Measurements from ENCODE around the gene ZNF529.
"Not testable (repeated sequence)": the region's sequence is repeated elsewhere in the genome, so short reads cannot be mapped to it uniquely, and the experiment has no call there.

ZNF529 gene

DNA sequence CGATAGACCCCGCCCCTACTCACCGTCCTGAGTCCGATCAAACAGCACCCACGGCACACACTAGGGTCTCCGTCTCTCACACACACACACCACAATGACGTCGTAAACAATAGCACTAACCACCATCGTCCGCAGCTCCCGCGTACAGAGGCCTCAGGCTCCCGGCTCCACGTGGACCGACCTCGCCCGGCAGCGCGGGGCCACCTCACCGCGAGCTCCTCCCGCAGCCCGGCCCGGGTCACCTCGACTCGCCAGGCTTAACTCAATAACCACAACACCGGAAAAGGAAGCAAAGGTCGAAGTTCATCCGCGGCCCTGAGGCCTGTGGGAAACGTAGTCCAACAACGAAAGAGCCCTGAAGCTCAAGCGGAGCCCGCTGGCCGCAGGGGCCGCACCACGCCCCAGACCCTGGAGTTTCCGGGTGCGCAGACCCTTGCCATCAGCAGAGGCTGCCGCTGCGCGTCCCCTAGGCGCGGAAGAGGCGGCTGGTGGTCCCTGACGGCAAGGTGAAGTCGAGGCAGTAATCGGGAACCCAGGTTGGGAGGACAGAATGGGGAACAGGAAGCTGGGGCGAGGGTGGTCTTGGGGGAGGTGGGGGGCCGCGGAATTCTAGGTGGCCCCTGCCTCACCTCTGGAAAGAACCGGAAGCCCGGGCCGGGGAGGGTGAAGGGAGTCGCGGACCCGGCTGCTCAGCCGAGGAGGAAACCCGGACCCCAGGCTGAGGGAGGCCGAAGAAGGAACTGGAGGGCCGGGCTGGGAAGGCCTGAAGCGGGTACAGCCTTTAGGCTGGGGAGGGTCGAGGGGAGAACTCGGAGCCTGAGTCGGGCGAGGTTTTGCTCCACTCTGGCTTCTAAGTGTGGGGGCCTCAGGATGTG lies at the start of gene ZNF529:
ZNF529 (minus strand) TSS at position 273 of the 875 bp plus-strand sequence. CDS start 946 bp downstream, outside the sequence.
- H3K9me3 Mint-ChIP-seq = no peaks in the 10 kb centered on the region
- ATAC-seq = peak; percentile 97
- H3K4me1 Mint-ChIP-seq = peaks cover 37% of the 10 kb centered on the region
- peak within 1 kb of the TSS; percentile 93 for H3K4me3 Mint-ChIP-seq
- peak within 1 kb of the TSS; percentile 94 for H3K27ac Mint-ChIP-seq
- H3K27me3 Mint-ChIP-seq = no peaks in the 10 kb centered on the region
- peaks cover 62% of the 10 kb centered on the region for H3K36me3 Mint-ChIP-seq

DNA sequence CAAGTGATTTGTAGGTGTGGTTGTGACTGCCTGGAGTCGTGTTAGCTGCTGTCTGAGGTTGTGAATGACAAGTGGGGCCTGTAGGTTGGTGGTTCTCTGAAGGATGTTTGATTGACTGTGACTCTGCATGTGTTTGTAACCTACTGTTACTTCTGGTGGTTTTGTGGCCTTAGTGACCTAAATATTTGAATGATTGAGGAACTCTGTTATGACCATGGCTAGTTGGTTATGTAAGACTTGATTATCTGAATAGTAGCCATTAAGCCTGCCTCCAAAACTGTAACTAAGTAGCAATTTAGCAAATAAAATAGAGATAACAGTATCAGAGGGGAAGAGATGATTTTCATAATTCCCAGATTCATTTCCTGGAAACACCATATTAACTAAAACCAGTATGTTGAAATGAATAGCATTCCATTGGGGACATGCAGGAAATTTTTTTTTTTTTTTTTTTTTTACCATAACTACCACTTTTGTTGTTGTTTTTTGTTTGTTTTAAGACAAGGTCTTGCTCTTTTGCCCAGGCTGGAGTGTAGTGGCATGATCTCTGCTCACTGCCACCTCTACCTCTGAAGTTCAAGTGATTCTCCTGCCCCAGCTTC lies 32.9 kb upstream of the ZNF529 start:
- Mint-ChIP-seq H3K4me1 (peaks cover 29% of the 10 kb centered on the region), H3K9me3 (peaks cover 9% of the 10 kb centered on the region), H3K36me3 (peaks cover 43% of the 10 kb centered on the region), H3K4me3 (peak overlapping the region; percentile 84), H3K27me3 (no peaks in the 10 kb centered on the region), H3K27ac (peak overlapping the region; percentile 88)
- ATAC-seq = peak; percentile 24

- ATAC-seq = peak; percentile 95
- H3K36me3 Mint-ChIP-seq = peaks cover 36% of the 10 kb centered on the region
- H3K4me3 Mint-ChIP-seq = peak within 1 kb of the TSS; percentile 84
- H3K9me3 Mint-ChIP-seq = peaks cover 9% of the 10 kb centered on the region
- H3K27me3 Mint-ChIP-seq = no peaks in the 10 kb centered on the region
- H3K4me1 Mint-ChIP-seq = peaks cover 29% of the 10 kb centered on the region
- peak within 1 kb of the TSS; percentile 88 for H3K27ac Mint-ChIP-seq
Measured at GRCh38 chr19:36605101-36605876, 32.2 kb upstream of the ZNF529 start, which contains the start of gene ZNF382. Gene ZNF382 (plus strand): TSS chr19:36605313. CDS start chr19:36609915, 4,602 bp downstream.

- peak overlapping the region; percentile 84 for H3K4me3 Mint-ChIP-seq
- H3K27ac Mint-ChIP-seq = peak overlapping the region; percentile 88
- H3K36me3 Mint-ChIP-seq = peaks cover 35% of the 10 kb centered on the region
- H3K27me3 Mint-ChIP-seq = no peaks in the 10 kb centered on the region
- peaks cover 29% of the 10 kb centered on the region for H3K4me1 Mint-ChIP-seq
- H3K9me3 Mint-ChIP-seq = peaks cover 9% of the 10 kb centered on the region
- ATAC-seq = peak; percentile 96
Measured at GRCh38 chr19:36604656-36605100, 31.6 kb upstream of the ZNF529 start.

GRCh38 chr19:36602681-36603080 lies 29.6 kb upstream of the ZNF529 start:
- not testable (repeated sequence) for H3K9me3 Mint-ChIP-seq, H3K4me3 Mint-ChIP-seq, ATAC-seq, H3K27me3 Mint-ChIP-seq, H3K27ac Mint-ChIP-seq
- peaks cover 26% of the 10 kb centered on the region for H3K36me3 Mint-ChIP-seq
- peaks cover 29% of the 10 kb centered on the region for H3K4me1 Mint-ChIP-seq

- Mint-ChIP-seq H3K9me3 (peaks cover 11% of the 10 kb centered on the region), H3K4me1 (peaks cover 9% of the 10 kb centered on the region), H3K4me3 (no peak overlapping the region), H3K27me3 (no peaks in the 10 kb centered on the region), H3K27ac (no peak overlapping the region), H3K36me3 (peaks cover 75% of the 10 kb centered on the region)
- ATAC-seq = no peak
Measured at GRCh38 chr19:36579255-36579654, 6.2 kb upstream of the ZNF529 start.

GRCh38 chr19:36577271-36577996 lies 4.3 kb upstream of the ZNF529 start:
- H3K36me3 Mint-ChIP-seq = peaks cover 66% of the 10 kb centered on the region
- no peaks in the 10 kb centered on the region for H3K27me3 Mint-ChIP-seq
- H3K4me3 Mint-ChIP-seq = no peak overlapping the region
- no peak overlapping the region for H3K27ac Mint-ChIP-seq
- peaks cover 27% of the 10 kb centered on the region for H3K4me1 Mint-ChIP-seq
- ATAC-seq = no peak
- H3K9me3 Mint-ChIP-seq = peaks cover 5% of the 10 kb centered on the region

GRCh38 chr19:36574741-36575140 lies 1.6 kb upstream of the ZNF529 start:
- Mint-ChIP-seq H3K4me1 (peaks cover 37% of the 10 kb centered on the region), H3K36me3 (peaks cover 60% of the 10 kb centered on the region), H3K27ac (no peak overlapping the region), H3K27me3 (no peaks in the 10 kb centered on the region), H3K9me3 (no peaks in the 10 kb centered on the region), H3K4me3 (peak overlapping the region; percentile 38)
- no peak for ATAC-seq

DNA sequence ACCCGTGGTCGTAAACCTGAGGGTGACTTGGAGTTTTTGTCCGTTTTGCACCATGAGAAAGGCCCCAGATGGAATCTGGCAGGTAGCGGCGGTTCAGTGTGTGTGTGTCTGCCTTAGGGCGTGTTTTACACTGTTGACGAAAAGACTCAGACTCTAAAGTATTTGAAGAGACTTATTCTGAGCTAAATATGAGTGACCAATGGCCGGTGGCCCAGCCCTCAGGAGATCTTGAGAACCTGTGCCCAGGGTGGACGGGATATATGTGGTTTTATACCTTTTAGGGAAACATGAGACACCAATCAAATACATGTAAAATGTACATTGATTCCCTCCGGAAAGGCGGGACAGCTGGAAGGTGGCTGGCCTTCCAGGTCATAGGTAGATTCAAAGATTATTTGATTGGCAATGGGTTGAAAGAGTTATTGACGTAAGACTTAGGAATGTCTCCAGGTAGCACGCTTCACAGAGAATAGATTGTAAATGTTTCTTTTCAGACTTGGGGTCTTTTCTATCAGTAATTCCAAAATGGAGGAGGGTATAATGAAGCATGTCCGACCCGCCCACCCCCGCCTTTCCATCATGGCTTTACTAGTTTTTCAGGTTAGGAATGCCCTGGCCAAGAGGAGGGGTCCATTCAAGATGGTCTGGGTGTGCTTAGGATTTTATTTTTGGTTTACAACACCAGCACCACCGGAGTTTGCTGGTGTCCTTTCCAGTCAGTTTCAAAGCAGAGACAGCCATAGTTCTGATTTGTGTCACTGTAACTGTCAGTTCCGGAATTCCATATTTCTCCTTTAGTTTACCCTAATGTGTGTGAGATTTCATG lies 1.0 kb upstream of the ZNF529 start:
- ATAC-seq = no peak
- H3K27ac Mint-ChIP-seq = peak overlapping the region; percentile 94
- peaks cover 37% of the 10 kb centered on the region for H3K4me1 Mint-ChIP-seq
- H3K27me3 Mint-ChIP-seq = no peaks in the 10 kb centered on the region
- H3K4me3 Mint-ChIP-seq = peak overlapping the region; percentile 93
- no peaks in the 10 kb centered on the region for H3K9me3 Mint-ChIP-seq
- peaks cover 62% of the 10 kb centered on the region for H3K36me3 Mint-ChIP-seq

GRCh38 chr19:36572593-36573019 lies 486 bp downstream of the ZNF529 start:
- Mint-ChIP-seq H3K27ac (peak overlapping the region; percentile 94), H3K4me1 (peaks cover 37% of the 10 kb centered on the region), H3K27me3 (no peaks in the 10 kb centered on the region), H3K4me3 (peak overlapping the region; percentile 93), H3K36me3 (peaks cover 67% of the 10 kb centered on the region), H3K9me3 (no peaks in the 10 kb centered on the region)
- no peak for ATAC-seq

DNA sequence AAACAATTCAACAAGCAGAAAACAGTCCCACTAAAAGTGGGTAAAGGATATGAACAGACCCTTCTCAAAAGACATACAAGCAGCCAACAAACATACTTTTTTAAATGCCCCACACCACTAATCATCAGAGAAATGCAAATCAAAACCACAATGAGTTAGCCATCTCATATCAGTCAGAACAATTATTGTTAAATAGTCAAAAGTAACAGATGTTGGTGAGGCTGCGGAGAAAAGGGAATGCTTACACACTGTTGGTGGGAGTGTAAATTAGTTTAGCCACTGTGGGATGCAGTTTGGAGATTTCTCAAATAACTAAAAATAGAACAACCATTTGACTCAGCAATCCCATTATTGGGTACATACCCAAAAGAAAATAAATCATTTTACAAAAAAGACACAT lies 8.7 kb downstream of the ZNF529 start:
- H3K4me1 Mint-ChIP-seq = peaks cover 10% of the 10 kb centered on the region
- peaks cover 26% of the 10 kb centered on the region for H3K9me3 Mint-ChIP-seq
- no peaks in the 10 kb centered on the region for H3K27me3 Mint-ChIP-seq
- H3K36me3 Mint-ChIP-seq = peaks cover 97% of the 10 kb centered on the region
- no peak for ATAC-seq
- no peak overlapping the region for H3K4me3 Mint-ChIP-seq
- no peak overlapping the region for H3K27ac Mint-ChIP-seq

DNA sequence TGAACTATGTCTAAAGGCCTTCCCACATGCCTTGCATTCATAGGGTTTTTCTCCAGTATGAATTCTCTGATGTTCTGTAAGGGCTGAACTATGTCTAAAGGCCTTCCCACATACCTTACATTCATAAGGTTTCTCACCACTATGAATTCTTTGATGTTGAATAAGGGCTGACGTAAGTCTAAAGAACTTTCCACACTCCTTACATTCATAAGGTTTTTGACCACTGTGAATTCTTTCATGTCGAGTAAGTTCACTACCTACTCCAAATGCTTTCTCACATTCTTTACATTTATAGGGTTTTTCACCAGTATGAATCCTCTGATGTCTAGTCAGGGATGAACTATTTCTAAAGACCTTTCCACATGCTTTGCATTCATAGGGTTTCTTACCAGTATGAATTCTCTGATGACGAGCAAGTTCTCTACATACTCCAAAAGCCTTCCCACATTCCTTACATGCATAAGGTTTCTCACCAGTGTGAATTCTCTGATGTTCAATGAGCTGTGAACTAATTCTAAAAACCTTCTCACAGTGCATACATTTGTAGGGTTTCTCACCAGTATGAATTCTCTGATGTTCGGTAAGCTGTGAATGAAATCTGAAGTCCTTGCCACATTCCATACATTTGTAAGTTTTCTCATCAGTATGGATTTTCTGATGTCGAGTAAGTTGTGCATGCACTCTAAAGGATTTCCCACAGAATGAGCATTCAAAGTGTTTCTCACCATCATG lies 25.9 kb downstream of the ZNF529 start:
- Mint-ChIP-seq H3K27ac (no peak overlapping the region), H3K27me3 (no peaks in the 10 kb centered on the region), H3K4me1 (no peaks in the 10 kb centered on the region), H3K4me3 (no peak overlapping the region), H3K9me3 (peaks cover 45% of the 10 kb centered on the region), H3K36me3 (peaks cover 100% of the 10 kb centered on the region)
- no peak for ATAC-seq

GRCh38 chr19:36528921-36529518 lies 44.1 kb downstream of the ZNF529 start:
- ATAC-seq = peak; percentile 37
- H3K4me1 Mint-ChIP-seq = peaks cover 25% of the 10 kb centered on the region
- no peaks in the 10 kb centered on the region for H3K27me3 Mint-ChIP-seq
- H3K27ac Mint-ChIP-seq = peak overlapping the region; percentile 95
- peak overlapping the region; percentile 96 for H3K4me3 Mint-ChIP-seq
- peaks cover 47% of the 10 kb centered on the region for H3K36me3 Mint-ChIP-seq
- peaks cover 7% of the 10 kb centered on the region for H3K9me3 Mint-ChIP-seq
